ENCODE data around the gene GXYLT1.

DNA sequence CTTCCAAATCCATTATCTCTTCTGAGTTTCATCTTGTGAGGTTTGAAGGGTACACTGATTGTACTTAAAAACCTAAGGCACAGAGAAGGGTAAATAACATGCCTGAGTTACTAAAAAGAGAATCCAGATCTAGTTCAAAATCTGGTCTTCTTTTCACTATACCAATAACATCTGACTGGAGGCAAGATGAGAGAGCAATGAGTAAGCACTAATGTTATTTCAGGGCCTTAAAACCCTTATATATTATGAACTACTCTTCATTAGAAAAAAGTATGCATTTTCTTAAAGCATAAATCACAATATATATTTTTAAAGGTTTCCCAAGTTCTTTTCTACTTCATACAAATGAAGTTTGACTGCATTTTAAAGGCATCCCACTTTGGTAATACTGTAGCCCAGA lies 60.2 kb downstream of the GXYLT1 start:
- TF ChIP-seq, protein P1, sequence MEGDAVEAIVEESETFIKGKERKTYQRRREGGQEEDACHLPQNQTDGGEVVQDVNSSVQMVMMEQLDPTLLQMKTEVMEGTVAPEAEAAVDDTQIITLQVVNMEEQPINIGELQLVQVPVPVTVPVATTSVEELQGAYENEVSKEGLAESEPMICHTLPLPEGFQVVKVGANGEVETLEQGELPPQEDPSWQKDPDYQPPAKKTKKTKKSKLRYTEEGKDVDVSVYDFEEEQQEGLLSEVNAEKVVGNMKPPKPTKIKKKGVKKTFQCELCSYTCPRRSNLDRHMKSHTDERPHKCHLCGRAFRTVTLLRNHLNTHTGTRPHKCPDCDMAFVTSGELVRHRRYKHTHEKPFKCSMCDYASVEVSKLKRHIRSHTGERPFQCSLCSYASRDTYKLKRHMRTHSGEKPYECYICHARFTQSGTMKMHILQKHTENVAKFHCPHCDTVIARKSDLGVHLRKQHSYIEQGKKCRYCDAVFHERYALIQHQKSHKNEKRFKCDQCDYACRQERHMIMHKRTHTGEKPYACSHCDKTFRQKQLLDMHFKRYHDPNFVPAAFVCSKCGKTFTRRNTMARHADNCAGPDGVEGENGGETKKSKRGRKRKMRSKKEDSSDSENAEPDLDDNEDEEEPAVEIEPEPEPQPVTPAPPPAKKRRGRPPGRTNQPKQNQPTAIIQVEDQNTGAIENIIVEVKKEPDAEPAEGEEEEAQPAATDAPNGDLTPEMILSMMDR (conservative IDR thresholded peaks at IDR 0.05; ENCODE audit: low read length): no peak
- TF ChIP-seq EZH2phosphoT487 (IDR thresholded peaks at IDR 0.05; ENCODE audit: borderline replicate concordance): no peak
